CD14-positive monocyte (primary cell): Measurements from ENCODE around the gene CKS2. TPM values are rescaled to one million over a fixed set of nuclear protein-coding genes. Genes with fewer than 3 reads are reported as not detected.

Experiments
- DNase-seq, 3 donors: peaks; one replicate each; pipeline ENCODE4 v3.0.0-alpha.2; 2011 to 2022
- H2AFZ ChIP-seq: 2 replicates; pipeline ENCODE4 v1.6.0; 2012; ENCODE audit warnings: mild to moderate bottlenecking, low read depth, low read length, inconsistent platforms; ENCODE audit not compliant: insufficient read depth, poor library complexity, severe bottlenecking
- H3K27ac ChIP-seq, 2 donors: 1 replicate in 1 of 2; 2 replicates in 1 of 2; pipeline ENCODE4 v1.5.1; 2012 to 2013; ENCODE audit warnings: low read length in 2 of 2, control low read depth in 1 of 2, inconsistent platforms in 1 of 2, low read depth in 1 of 2, mild to moderate bottlenecking in 1 of 2
- H3K27me3 ChIP-seq, 2 donors: one replicate each; pipeline versions ENCODE4 v1.6.0 to v1.6.1; 2011 to 2013; ENCODE audit warnings: low read length in 2 of 2; ENCODE audit not compliant: control insufficient read depth in 2 of 2, insufficient read depth in 2 of 2
- H3K36me3 ChIP-seq, 2 donors: replicated peaks in 1 of 2; 1 replicate in 1 of 2; 2 replicates in 1 of 2; pipeline versions ENCODE4 v1.5.1 to v1.6.1; 2012 to 2013; ENCODE audit warnings: low read length in 2 of 2, control low read depth in 1 of 2, inconsistent platforms in 1 of 2, mild to moderate bottlenecking in 1 of 2; ENCODE audit not compliant: insufficient read depth in 2 of 2, control insufficient read depth in 1 of 2
- H3K4me1 ChIP-seq, 2 donors: 1 replicate in 1 of 2; 2 replicates in 1 of 2; pipeline versions ENCODE4 v1.5.1 to v1.6.1; 2012 to 2013; ENCODE audit warnings: low read length in 2 of 2, control low read depth in 1 of 2, inconsistent platforms in 1 of 2, mild to moderate bottlenecking in 1 of 2, moderate library complexity in 1 of 2; ENCODE audit not compliant: insufficient read depth in 2 of 2, control insufficient read depth in 1 of 2
- H3K4me2 ChIP-seq: replicated peaks from 2 replicates; pipeline ENCODE3; 2012; ENCODE audit warnings: low read length, moderate library complexity, mild to moderate bottlenecking; ENCODE audit not compliant: poor library complexity, severe bottlenecking; ENCODE audit errors: extremely low read depth
- H3K4me3 ChIP-seq, 3 experiments: fragments of 200-600 bp in 1 of 3; sonication (generic) in 1 of 3; replicated peaks in 1 of 3; 1 replicate in 2 of 3; 2 replicates in 1 of 3; pipeline ENCODE4 v1.5.1; 2011 to 2013; ENCODE audit warnings: low read length in 3 of 3, mild to moderate bottlenecking in 3 of 3, control low read depth in 2 of 3, low read depth in 2 of 3, inconsistent platforms in 1 of 3, moderate library complexity in 1 of 3
- H3K79me2 ChIP-seq: 2 replicates; pipeline ENCODE4 v1.6.0; 2012; ENCODE audit warnings: mild to moderate bottlenecking, control low read depth, inconsistent platforms, low read length, moderate library complexity; ENCODE audit not compliant: insufficient read depth
- H3K9ac ChIP-seq: 2 replicates; pipeline ENCODE4 v1.6.0; 2017; ENCODE audit warnings: low read length, mild to moderate bottlenecking; ENCODE audit not compliant: insufficient read depth, poor library complexity, severe bottlenecking
- H3K9me3 ChIP-seq, 2 donors: replicated peaks in 1 of 2; 1 replicate in 1 of 2; 2 replicates in 1 of 2; pipeline versions ENCODE4 v1.5.1 to v1.6.1; 2012 to 2013; ENCODE audit warnings: low read length in 2 of 2, control low read depth in 1 of 2; ENCODE audit not compliant: control insufficient read depth in 1 of 2, insufficient read depth in 1 of 2
- H4K20me1 ChIP-seq: 2 replicates; pipeline ENCODE4 v1.6.0; 2012; ENCODE audit warnings: mild to moderate bottlenecking, low read length, control low read depth, moderate library complexity; ENCODE audit not compliant: insufficient read depth
- H3K27ac Mint-ChIP-seq, 7 donors: one replicate each; pipeline ENCODE4 v1.8.0; 2020; ENCODE audit warnings: mild to moderate bottlenecking in 7 of 7, mixed read lengths in 7 of 7, moderate library complexity in 6 of 7, inconsistent platforms in 2 of 7
- H3K27me3 Mint-ChIP-seq, 3 donors: one replicate each; pipeline ENCODE4 v1.8.0; 2021 to 2022; ENCODE audit warnings: low read depth in 3 of 3, mild to moderate bottlenecking in 3 of 3, mixed read lengths in 3 of 3, moderate library complexity in 3 of 3, inconsistent platforms in 1 of 3
- H3K36me3 Mint-ChIP-seq, 2 donors: one replicate each; pipeline ENCODE4 v1.8.0; 2020; ENCODE audit warnings: mixed read lengths in 2 of 2, inconsistent platforms in 1 of 2, mild to moderate bottlenecking in 1 of 2
- H3K4me1 Mint-ChIP-seq: one replicate; pipeline ENCODE4 v1.8.0; 2020; ENCODE audit warnings: mild to moderate bottlenecking, mixed read lengths
- H3K4me3 Mint-ChIP-seq, 2 donors: one replicate each; pipeline ENCODE4 v1.8.0; 2020; ENCODE audit warnings: mild to moderate bottlenecking in 2 of 2, mixed read lengths in 2 of 2, moderate library complexity in 1 of 2
- H3K9me3 Mint-ChIP-seq, 7 donors: one replicate each; pipeline ENCODE4 v1.8.0; 2020 to 2022; ENCODE audit warnings: mixed read lengths in 7 of 7, mild to moderate bottlenecking in 6 of 7, moderate library complexity in 6 of 7, inconsistent platforms in 2 of 7
- WGBS: methylation state at CpG from one replicate; pipeline ENCODE4 v1.1.5; 2013; ENCODE audit warnings: missing lambda C conversion rate; ENCODE audit not compliant: insufficient coverage; 5-methylcytosine and 5-hydroxymethylcytosine counted together
- intact Hi-C, 2 donors: fragments of 100-400 bp; cut with micrococcal nuclease; formaldehyde crosslinking; loops; one replicate each; pipeline versions ENCODE4 v1.15.0 to v1.15.1; 2023
- polyA plus RNA-seq, 3 donors: library from polyadenylated mRNA; depleted of rRNA in 1 of 3; unstranded in 2 of 3; stranded (reverse) in 1 of 3; fragments of 300-500 nt in 2 of 3; fragments of >200 nt in 1 of 3; fragmentation: Illumina TruSeq in 2 of 3; gene quantifications; 1 replicate in 2 of 3; 2 replicates in 1 of 3; pipeline ENCODE4 v1.2.3, GENCODE V29; 2012 to 2021
- TF ChIP-seq, protein P1 (sequence below): fragments of 200-600 bp; IDR thresholded peaks from one replicate; pipeline ENCODE4 v1.8.0; 2022; ENCODE audit warnings: antibody characterized with exemption, mild to moderate bottlenecking

The CKS2 gene
- polyA plus RNA-seq, 3 donors = 12.3 to 142 (median 14.5) TPM

- Histone ChIP-seq H3K27me3 (no peaks in the 10 kb centered on the region), H3K9me3 (no peaks in the 10 kb centered on the region), H4K20me1 (no peaks in the 10 kb centered on the region), H3K4me3 (no peak overlapping the region), H2AFZ (no peak overlapping the region), H3K79me2 (no peaks in the 10 kb centered on the region), H3K4me2 (no peak overlapping the region), H3K36me3 (peaks cover 84 to 100% of the 10 kb centered on the region in 2 donors), H3K27ac (no peak overlapping the region), H3K4me1 (no peaks in the 10 kb centered on the region), H3K9ac (no peak overlapping the region)
- no peaks in the 10 kb centered on the region for H3K4me1 Mint-ChIP-seq
- DNase-seq = no peak
- TF ChIP-seq, protein P1, sequence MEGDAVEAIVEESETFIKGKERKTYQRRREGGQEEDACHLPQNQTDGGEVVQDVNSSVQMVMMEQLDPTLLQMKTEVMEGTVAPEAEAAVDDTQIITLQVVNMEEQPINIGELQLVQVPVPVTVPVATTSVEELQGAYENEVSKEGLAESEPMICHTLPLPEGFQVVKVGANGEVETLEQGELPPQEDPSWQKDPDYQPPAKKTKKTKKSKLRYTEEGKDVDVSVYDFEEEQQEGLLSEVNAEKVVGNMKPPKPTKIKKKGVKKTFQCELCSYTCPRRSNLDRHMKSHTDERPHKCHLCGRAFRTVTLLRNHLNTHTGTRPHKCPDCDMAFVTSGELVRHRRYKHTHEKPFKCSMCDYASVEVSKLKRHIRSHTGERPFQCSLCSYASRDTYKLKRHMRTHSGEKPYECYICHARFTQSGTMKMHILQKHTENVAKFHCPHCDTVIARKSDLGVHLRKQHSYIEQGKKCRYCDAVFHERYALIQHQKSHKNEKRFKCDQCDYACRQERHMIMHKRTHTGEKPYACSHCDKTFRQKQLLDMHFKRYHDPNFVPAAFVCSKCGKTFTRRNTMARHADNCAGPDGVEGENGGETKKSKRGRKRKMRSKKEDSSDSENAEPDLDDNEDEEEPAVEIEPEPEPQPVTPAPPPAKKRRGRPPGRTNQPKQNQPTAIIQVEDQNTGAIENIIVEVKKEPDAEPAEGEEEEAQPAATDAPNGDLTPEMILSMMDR = no peak
- H3K4me3 Mint-ChIP-seq = no peak overlapping the region
- intact Hi-C loops = no loop called here
- peaks cover 91 to 97% of the 10 kb centered on the region in 2 donors for H3K36me3 Mint-ChIP-seq
- H3K27me3 Mint-ChIP-seq = no peaks in the 10 kb centered on the region
- H3K27ac Mint-ChIP-seq = no peak overlapping the region
- peaks cover 0 to 2% (median 0%) of the 10 kb centered on the region in 7 donors for H3K9me3 Mint-ChIP-seq
- no CpG with 5 or more reads among the region's 3 CpGs for WGBS
Measured at GRCh38 chr9:89340332-89340731, 29.3 kb downstream of the CKS2 start.

DNA sequence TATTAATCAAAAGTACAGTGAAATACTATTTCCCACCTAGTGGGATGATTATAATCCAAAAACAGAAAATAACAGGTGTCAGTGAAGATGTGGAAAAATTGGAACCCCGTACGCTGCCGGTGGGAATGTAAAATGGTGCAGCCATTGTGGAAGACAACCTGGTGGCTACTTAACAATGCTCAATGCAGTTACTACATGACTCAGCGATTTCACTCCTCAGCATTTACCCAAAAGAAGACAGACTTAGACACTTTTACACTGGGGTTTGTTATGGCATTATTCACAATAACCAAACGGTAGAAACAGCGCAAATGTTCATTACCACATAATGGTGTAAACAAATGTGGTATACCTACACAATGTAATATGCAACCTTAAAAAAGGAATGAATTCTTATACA, 31.2 kb downstream of the CKS2 start:
- H3K79me2 ChIP-seq = no peaks in the 10 kb centered on the region
- DNase-seq = no peak
- Mint-ChIP-seq H3K9me3 (peaks cover 0 to 2% (median 0%) of the 10 kb centered on the region in 7 donors), H3K36me3 (peaks cover 96 to 98% of the 10 kb centered on the region in 2 donors), H3K4me1 (no peaks in the 10 kb centered on the region), H3K27ac (no peak overlapping the region), H3K4me3 (no peak overlapping the region), H3K27me3 (no peaks in the 10 kb centered on the region)
- intact Hi-C loops = no loop called here
- H3K27ac ChIP-seq = no peak overlapping the region
- H3K4me3 ChIP-seq = no peak overlapping the region
- H2AFZ ChIP-seq = no peak overlapping the region
- WGBS = no CpG with 5 or more reads among the region's 6 CpGs
- no peaks in the 10 kb centered on the region for H3K4me1 ChIP-seq
- H3K9ac ChIP-seq = no peak overlapping the region
- H3K27me3 ChIP-seq = no peaks in the 10 kb centered on the region
- H3K9me3 ChIP-seq = no peaks in the 10 kb centered on the region
- H3K36me3 ChIP-seq = peaks cover 90 to 100% of the 10 kb centered on the region in 2 donors
- TF ChIP-seq, protein P1 = no peak
- H3K4me2 ChIP-seq = no peak overlapping the region
- no peaks in the 10 kb centered on the region for H4K20me1 ChIP-seq
